Ovary (tissue), 9 donors: Measurements from ENCODE around the gene ZNF429. TPM values are rescaled to one million over a fixed set of nuclear protein-coding genes. Genes with fewer than 3 reads are reported as not detected.

Source experiments
- DNase-seq, 5 donors: peaks; one replicate each; pipeline ENCODE4 v3.0.0-alpha.2; 2019 to 2020
- H3K27ac ChIP-seq, 2 donors: fragments of 200-600 bp; one replicate each; pipeline versions ENCODE4 v1.5.1 to v1.8.0; 2019 to 2022
- H3K27me3 ChIP-seq: fragments of 200-600 bp; one replicate; pipeline ENCODE4 v1.8.0; 2022
- H3K36me3 ChIP-seq: fragments of 200-600 bp; sonication (generic); one replicate; pipeline ENCODE4 v1.5.1; 2019
- H3K4me1 ChIP-seq: one replicate; pipeline ENCODE4 v1.8.1; 2013; ENCODE audit warnings: mild to moderate bottlenecking, moderate library complexity; ENCODE audit not compliant: insufficient read depth
- H3K4me3 ChIP-seq: fragments of 200-600 bp; sonication (generic); one replicate; pipeline ENCODE4 v1.5.1; 2017
- H3K9me3 ChIP-seq, 2 donors: fragments of 200-600 bp in 1 of 2; sonication (generic) in 1 of 2; one replicate each; pipeline versions ENCODE4 v1.5.1 to v1.8.1; 2013 to 2019; ENCODE audit warnings: mild to moderate bottlenecking in 1 of 2, moderate library complexity in 1 of 2
- CTCF ChIP-seq, 3 donors: fragments of 450-650 bp in 2 of 3; fragments of 200-600 bp in 1 of 3; IDR thresholded peaks; one replicate each; pipeline versions ENCODE4 v1.5.1 to v1.8.0; 2016 to 2022; ENCODE audit warnings: antibody characterized with exemption in 3 of 3, mild to moderate bottlenecking in 1 of 3
- EP300 ChIP-seq: sonication (generic); formaldehyde crosslinking; IDR thresholded peaks from one replicate; pipeline ENCODE4 v1.6.1; 2017; ENCODE audit warnings: antibody characterized with exemption
- POLR2A ChIP-seq: fragments of 450-650 bp; IDR thresholded peaks from one replicate; pipeline ENCODE4 v1.6.1; 2017; ENCODE audit warnings: antibody characterized with exemption, mild to moderate bottlenecking, moderate library complexity
- WGBS, 3 donors: extraction: QIAGEN DNeasy Blood & Tissue Kit in 1 of 3; methylation state at CpG; one replicate each; pipeline versions ENCODE4 v1.1.5 to v1.1.7; 2013 to 2017; 5-methylcytosine and 5-hydroxymethylcytosine counted together
- intact Hi-C, 4 donors: fragments of 100-400 bp; cut with DNase I; formaldehyde crosslinking; loops; one replicate each; pipeline versions ENCODE4 v1.11.0 to v1.15.1; 2022 to 2023
- polyA plus RNA-seq, 2 donors: library from polyadenylated mRNA; stranded (reverse); fragments of 200-250 nt in 1 of 2; fragments of 350-450 nt in 1 of 2; fragmentation: Illumina TruSeq in 1 of 2; extraction: RNeasy Lipid Tissue Mini Kit (QIAGEN cat#74804) in 1 of 2; gene quantifications; one replicate each; pipeline ENCODE4 v1.2.3, GENCODE V29; 2013 to 2014
- total RNA-seq, 7 donors: library from RNA; depleted of rRNA in 2 of 7; stranded (reverse); fragments of >200 nt in 2 of 7; fragmentation: NEBNext Ultra II Directional in 3 of 7; extraction: Animal tissue kit (Norgen Biotek cat#: 25700) in 3 of 7; gene quantifications; one replicate each; pipeline versions ENCODE4 v1.1.0 to v1.2.4, GENCODE V29; 2016 to 2023
- donor health status: DM: no; HTN: no; CAD: no; lungs with moderate emphysema.
- donor health status: DM: no; HTN: no; CAD: no.
- donor health status: Bipolar disorder and iron deficiency.
- donor health status: DM: yes; HTN: yes; CAD: no.
- donor health status: DM: no; HTN: no; CAD: no.
- donor health status: DM: yes; HTN: yes; CAD: no.

The ZNF429 gene
- total and polyA plus RNA-seq, 9 donors = 10.9 to 22.8 (median 13.2) TPM

- peak overlapping the region; percentile 54 to 74 for H3K27ac ChIP-seq
- WGBS, 3 donors = 22 to 24% (median 22%) methylated on average over 8 of the region's 8 CpGs
- H3K4me1 ChIP-seq = peaks cover 16% of the 10 kb centered on the region
- H3K27me3 ChIP-seq = no peaks in the 10 kb centered on the region
- H3K36me3 ChIP-seq = no peaks in the 10 kb centered on the region
- TF ChIP-seq CTCF (IDR thresholded peaks at IDR 0.05) = no peak
- TF ChIP-seq POLR2A = no peak
- no peak for TF ChIP-seq EP300
- intact Hi-C loops = no loop called here
- H3K9me3 ChIP-seq = no peaks in the 10 kb centered on the region
- no peak overlapping the region for H3K4me3 ChIP-seq
- no peak for DNase-seq
Observed at GRCh38 chr19:21603431-21604231, 98.2 kb downstream of the ZNF429 start.

DNA sequence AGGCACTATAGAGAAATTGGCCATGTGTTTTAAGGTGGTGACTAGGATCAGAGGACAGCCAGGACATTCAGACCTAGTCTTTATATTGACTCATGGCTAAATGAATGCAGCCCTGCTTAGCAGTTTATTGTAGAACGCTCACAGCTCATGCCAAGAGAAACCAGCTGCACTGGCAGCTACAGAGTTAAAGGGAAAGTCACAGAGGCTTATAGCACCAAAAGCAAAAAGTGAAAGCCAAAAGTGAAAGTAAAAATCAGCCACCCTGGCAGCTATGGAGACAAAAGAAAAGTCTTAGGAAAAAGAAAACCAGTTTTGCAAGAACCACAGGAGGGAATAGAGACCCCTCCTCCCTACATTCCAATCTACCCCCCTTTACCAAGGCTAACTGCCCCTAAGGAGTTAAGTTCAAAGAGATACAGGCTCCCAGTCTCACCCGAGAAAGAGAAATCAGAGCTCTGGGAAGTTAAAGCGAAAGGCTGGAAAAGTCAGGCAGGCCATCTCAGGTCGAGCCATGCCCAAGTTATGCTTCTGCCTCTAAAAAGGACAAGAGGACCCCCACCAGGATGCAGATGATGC, 99.0 kb downstream of the ZNF429 start:
- no peaks in the 10 kb centered on the region for H3K27me3 ChIP-seq
- peaks cover 16% of the 10 kb centered on the region for H3K4me1 ChIP-seq
- H3K9me3 ChIP-seq = no peaks in the 10 kb centered on the region
- no peak for DNase-seq
- intact Hi-C loops = no loop called here
- peak overlapping the region in 1 of 2 donors; percentile 74 for H3K27ac ChIP-seq
- TF ChIP-seq CTCF (IDR thresholded peaks at IDR 0.05) = no peak
- no peak for TF ChIP-seq EP300
- TF ChIP-seq POLR2A = no peak
- WGBS, 3 donors = 2 to 3% (median 2%) methylated on average over 4 of the region's 4 CpGs
- H3K36me3 ChIP-seq = no peaks in the 10 kb centered on the region
- H3K4me3 ChIP-seq = peak overlapping the region; percentile 47

Other genes with a start within 250 kb of the ZNF429 start
- 10 to 100 TPM; 11.4 to 56.5 (median 24.6) TPM for gene ZNF708, start 176.2 kb upstream of the ZNF429 start, total RNA-seq
- 10 to 100 TPM; 14.7 to 16.3 TPM for gene ZNF708, start 176.2 kb upstream of the ZNF429 start, polyA plus RNA-seq
- 10 to 100 TPM in 2 of 7 donors, 1 to 10 TPM in 5; 4.0 to 12.2 (median 9.1) TPM for gene ZNF738, start 146.6 kb upstream of the ZNF429 start, total RNA-seq
- gene ZNF738, start 146.6 kb upstream of the ZNF429 start, polyA plus RNA-seq = 1 to 10 TPM; 8.2 to 9.4 TPM
- gene ZNF493, start 108.5 kb upstream of the ZNF429 start, total RNA-seq = 10 to 100 TPM; 28.6 to 86.6 (median 35.6) TPM
- gene ZNF493, start 108.5 kb upstream of the ZNF429 start, polyA plus RNA-seq = 10 to 100 TPM; 12.6 to 17.4 TPM